CD14-positive monocyte (primary cell): Measurements from ENCODE around the gene AMIGO2. TPM values are rescaled to one million over a fixed set of nuclear protein-coding genes. Genes with fewer than 3 reads are reported as not detected.

Experiments used
- DNase-seq, 3 donors: peaks; one replicate each; pipeline ENCODE4 v3.0.0-alpha.2; 2011 to 2022
- H2AFZ ChIP-seq: 2 replicates; pipeline ENCODE4 v1.6.0; 2012; ENCODE audit warnings: mild to moderate bottlenecking, low read depth, low read length, inconsistent platforms; ENCODE audit not compliant: insufficient read depth, poor library complexity, severe bottlenecking
- H3K27ac ChIP-seq, 2 donors: 1 replicate in 1 of 2; 2 replicates in 1 of 2; pipeline ENCODE4 v1.5.1; 2012 to 2013; ENCODE audit warnings: low read length in 2 of 2, control low read depth in 1 of 2, inconsistent platforms in 1 of 2, low read depth in 1 of 2, mild to moderate bottlenecking in 1 of 2
- H3K27me3 ChIP-seq, 2 donors: one replicate each; pipeline versions ENCODE4 v1.6.0 to v1.6.1; 2011 to 2013; ENCODE audit warnings: low read length in 2 of 2; ENCODE audit not compliant: control insufficient read depth in 2 of 2, insufficient read depth in 2 of 2
- H3K36me3 ChIP-seq, 2 donors: replicated peaks in 1 of 2; 1 replicate in 1 of 2; 2 replicates in 1 of 2; pipeline versions ENCODE4 v1.5.1 to v1.6.1; 2012 to 2013; ENCODE audit warnings: low read length in 2 of 2, control low read depth in 1 of 2, inconsistent platforms in 1 of 2, mild to moderate bottlenecking in 1 of 2; ENCODE audit not compliant: insufficient read depth in 2 of 2, control insufficient read depth in 1 of 2
- H3K4me1 ChIP-seq, 2 donors: 1 replicate in 1 of 2; 2 replicates in 1 of 2; pipeline versions ENCODE4 v1.5.1 to v1.6.1; 2012 to 2013; ENCODE audit warnings: low read length in 2 of 2, control low read depth in 1 of 2, inconsistent platforms in 1 of 2, mild to moderate bottlenecking in 1 of 2, moderate library complexity in 1 of 2; ENCODE audit not compliant: insufficient read depth in 2 of 2, control insufficient read depth in 1 of 2
- H3K4me2 ChIP-seq: replicated peaks from 2 replicates; pipeline ENCODE3; 2012; ENCODE audit warnings: low read length, moderate library complexity, mild to moderate bottlenecking; ENCODE audit not compliant: poor library complexity, severe bottlenecking; ENCODE audit errors: extremely low read depth
- H3K4me3 ChIP-seq, 3 experiments: fragments of 200-600 bp in 1 of 3; sonication (generic) in 1 of 3; replicated peaks in 1 of 3; 1 replicate in 2 of 3; 2 replicates in 1 of 3; pipeline ENCODE4 v1.5.1; 2011 to 2013; ENCODE audit warnings: low read length in 3 of 3, mild to moderate bottlenecking in 3 of 3, control low read depth in 2 of 3, low read depth in 2 of 3, inconsistent platforms in 1 of 3, moderate library complexity in 1 of 3
- H3K79me2 ChIP-seq: 2 replicates; pipeline ENCODE4 v1.6.0; 2012; ENCODE audit warnings: mild to moderate bottlenecking, control low read depth, inconsistent platforms, low read length, moderate library complexity; ENCODE audit not compliant: insufficient read depth
- H3K9ac ChIP-seq: 2 replicates; pipeline ENCODE4 v1.6.0; 2017; ENCODE audit warnings: low read length, mild to moderate bottlenecking; ENCODE audit not compliant: insufficient read depth, poor library complexity, severe bottlenecking
- H3K9me3 ChIP-seq, 2 donors: replicated peaks in 1 of 2; 1 replicate in 1 of 2; 2 replicates in 1 of 2; pipeline versions ENCODE4 v1.5.1 to v1.6.1; 2012 to 2013; ENCODE audit warnings: low read length in 2 of 2, control low read depth in 1 of 2; ENCODE audit not compliant: control insufficient read depth in 1 of 2, insufficient read depth in 1 of 2
- H4K20me1 ChIP-seq: 2 replicates; pipeline ENCODE4 v1.6.0; 2012; ENCODE audit warnings: mild to moderate bottlenecking, low read length, control low read depth, moderate library complexity; ENCODE audit not compliant: insufficient read depth
- H3K27ac Mint-ChIP-seq, 7 donors: one replicate each; pipeline ENCODE4 v1.8.0; 2020; ENCODE audit warnings: mild to moderate bottlenecking in 7 of 7, mixed read lengths in 7 of 7, moderate library complexity in 6 of 7, inconsistent platforms in 2 of 7
- H3K27me3 Mint-ChIP-seq, 3 donors: one replicate each; pipeline ENCODE4 v1.8.0; 2021 to 2022; ENCODE audit warnings: low read depth in 3 of 3, mild to moderate bottlenecking in 3 of 3, mixed read lengths in 3 of 3, moderate library complexity in 3 of 3, inconsistent platforms in 1 of 3
- H3K36me3 Mint-ChIP-seq, 2 donors: one replicate each; pipeline ENCODE4 v1.8.0; 2020; ENCODE audit warnings: mixed read lengths in 2 of 2, inconsistent platforms in 1 of 2, mild to moderate bottlenecking in 1 of 2
- H3K4me1 Mint-ChIP-seq: one replicate; pipeline ENCODE4 v1.8.0; 2020; ENCODE audit warnings: mild to moderate bottlenecking, mixed read lengths
- H3K4me3 Mint-ChIP-seq, 2 donors: one replicate each; pipeline ENCODE4 v1.8.0; 2020; ENCODE audit warnings: mild to moderate bottlenecking in 2 of 2, mixed read lengths in 2 of 2, moderate library complexity in 1 of 2
- H3K9me3 Mint-ChIP-seq, 7 donors: one replicate each; pipeline ENCODE4 v1.8.0; 2020 to 2022; ENCODE audit warnings: mixed read lengths in 7 of 7, mild to moderate bottlenecking in 6 of 7, moderate library complexity in 6 of 7, inconsistent platforms in 2 of 7
- CTCF ChIP-seq: fragments of 200-600 bp; IDR thresholded peaks from one replicate; pipeline ENCODE4 v1.8.0; 2022; ENCODE audit warnings: antibody characterized with exemption, mild to moderate bottlenecking
- WGBS: methylation state at CpG from one replicate; pipeline ENCODE4 v1.1.5; 2013; ENCODE audit warnings: missing lambda C conversion rate; ENCODE audit not compliant: insufficient coverage; 5-methylcytosine and 5-hydroxymethylcytosine counted together
- intact Hi-C, 2 donors: fragments of 100-400 bp; cut with micrococcal nuclease; formaldehyde crosslinking; loops; one replicate each; pipeline versions ENCODE4 v1.15.0 to v1.15.1; 2023
- polyA plus RNA-seq, 3 donors: library from polyadenylated mRNA; depleted of rRNA in 1 of 3; unstranded in 2 of 3; stranded (reverse) in 1 of 3; fragments of 300-500 nt in 2 of 3; fragments of >200 nt in 1 of 3; fragmentation: Illumina TruSeq in 2 of 3; gene quantifications; 1 replicate in 2 of 3; 2 replicates in 1 of 3; pipeline ENCODE4 v1.2.3, GENCODE V29; 2012 to 2021

Gene AMIGO2
- polyA plus RNA-seq, 3 donors: 0.14 to 0.77 (median 0.21) TPM

GRCh38 chr12:47114481-47114892 is 34.7 kb upstream of the AMIGO2 start:
- 89% methylated on average over 1 of the region's 5 CpGs for WGBS
- Mint-ChIP-seq H3K36me3 (peaks cover 0 to 1% of the 10 kb centered on the region in 2 donors), H3K4me3 (no peak overlapping the region), H3K9me3 (peaks cover 0 to 2% (median 0%) of the 10 kb centered on the region in 7 donors), H3K4me1 (peaks cover 10% of the 10 kb centered on the region), H3K27me3 (no peaks in the 10 kb centered on the region), H3K27ac (no peak overlapping the region)
- H3K9me3 ChIP-seq: no peaks in the 10 kb centered on the region
- TF ChIP-seq CTCF: no peak
- no peaks in the 10 kb centered on the region for H3K27me3 ChIP-seq
- intact Hi-C loops: no loop called here
- H3K4me1 ChIP-seq: no peaks in the 10 kb centered on the region
- H3K79me2 ChIP-seq: no peaks in the 10 kb centered on the region
- H4K20me1 ChIP-seq: no peaks in the 10 kb centered on the region
- no peak overlapping the region for H3K4me2 ChIP-seq
- H2AFZ ChIP-seq: no peak overlapping the region
- DNase-seq: no peak
- H3K36me3 ChIP-seq: no peaks in the 10 kb centered on the region
- H3K9ac ChIP-seq: no peak overlapping the region
- no peak overlapping the region for H3K27ac ChIP-seq
- no peak overlapping the region for H3K4me3 ChIP-seq

DNA sequence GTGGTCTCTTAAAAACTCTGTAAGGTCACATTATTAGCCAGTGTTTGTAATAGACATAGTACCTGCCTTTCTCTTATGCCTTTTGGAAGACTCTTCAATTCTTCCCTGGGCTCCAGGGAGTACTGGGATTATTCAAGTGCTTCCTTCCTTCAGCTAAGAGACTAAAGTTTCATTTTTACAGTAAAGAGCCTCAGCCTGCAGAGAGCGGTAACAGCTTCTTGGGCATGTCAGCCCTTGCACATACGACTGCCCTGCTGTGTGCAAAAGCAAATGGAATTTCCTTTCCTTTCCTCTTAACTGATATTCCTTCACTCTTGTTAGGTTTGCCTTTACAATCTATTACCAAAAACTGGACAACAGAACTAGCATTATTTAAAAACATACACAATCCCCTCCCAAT is 32.9 kb upstream of the AMIGO2 start:
- no peak overlapping the region for H3K27ac Mint-ChIP-seq
- Histone ChIP-seq H3K27me3 (no peaks in the 10 kb centered on the region), H3K36me3 (no peaks in the 10 kb centered on the region), H2AFZ (no peak overlapping the region), H3K79me2 (no peaks in the 10 kb centered on the region), H3K4me1 (no peaks in the 10 kb centered on the region), H3K4me2 (no peak overlapping the region), H3K9me3 (no peaks in the 10 kb centered on the region), H4K20me1 (no peaks in the 10 kb centered on the region), H3K9ac (no peak overlapping the region), H3K27ac (no peak overlapping the region), H3K4me3 (no peak overlapping the region)
- peaks cover 0 to 1% of the 10 kb centered on the region in 2 donors for H3K36me3 Mint-ChIP-seq
- H3K27me3 Mint-ChIP-seq: no peaks in the 10 kb centered on the region
- no peaks in the 10 kb centered on the region for H3K9me3 Mint-ChIP-seq
- WGBS: 100% methylated on average over 2 of the region's 2 CpGs
- DNase-seq: no peak
- peaks cover 13% of the 10 kb centered on the region for H3K4me1 Mint-ChIP-seq
- intact Hi-C loops: no loop called here
- no peak for TF ChIP-seq CTCF
- H3K4me3 Mint-ChIP-seq: no peak overlapping the region
